K562 (cell line): ENCODE results near the gene NUP210. TPM values are rescaled to one million over a fixed set of nuclear protein-coding genes. Genes with fewer than 3 reads are reported as not detected.

ENCODE experiments used
- CBX1 ChIP-seq: sonication (generic); IDR thresholded peaks from 2 replicates; pipeline ENCODE4 v1.6.1; 2016; ENCODE audit warnings: antibody characterized with exemption, low read depth, mild to moderate bottlenecking
- COPS2 ChIP-seq: fragments of 450-650 bp; conservative IDR thresholded peaks from 2 replicates; pipeline ENCODE4 v1.6.1; 2016; ENCODE audit warnings: mild to moderate bottlenecking, moderate library complexity
- ESRRA ChIP-seq: fragments of 450-650 bp; IDR thresholded peaks from 2 replicates; pipeline ENCODE4 v1.6.1; 2014; ENCODE audit warnings: low read depth, mild to moderate bottlenecking, moderate library complexity, borderline replicate concordance
- ETV1 ChIP-seq: fragments of 450-650 bp; conservative IDR thresholded peaks from 2 replicates; pipeline ENCODE4 v1.6.1; 2016; ENCODE audit warnings: missing genetic modification characterization, control low read depth, low read depth, missing compliant biosample characterization
- FUS ChIP-seq: fragments of 200-400 bp; formaldehyde crosslinking; optimal IDR thresholded peaks from 2 replicates; pipeline ENCODE3; 2017; ENCODE audit warnings: low read depth, low read length
- MAZ ChIP-seq, 2 experiments: fragments of 450-650 bp in 1 of 2; sonication (generic) in 1 of 2; formaldehyde crosslinking; IDR thresholded peaks in 1 of 2; conservative IDR thresholded peaks in 1 of 2; 2 replicates each; pipeline versions ENCODE4 v1.4.0 to v1.5.0; 2020; ENCODE audit warnings: mild to moderate bottlenecking in 1 of 2, missing genetic modification reagents in 1 of 2
- PURB ChIP-seq: sonication (generic); formaldehyde crosslinking; IDR thresholded peaks from 2 replicates; pipeline ENCODE4 v1.9.0; 2021; ENCODE audit warnings: low read depth, mild to moderate bottlenecking, missing genetic modification reagents
- SMARCC2 ChIP-seq: fragments of 450-650 bp; IDR thresholded peaks from 2 replicates; pipeline ENCODE4 v1.6.1; 2017; ENCODE audit warnings: antibody characterized with exemption, moderate library complexity, mild to moderate bottlenecking, low read depth
- TBL1XR1 ChIP-seq, 2 experiments: IDR thresholded peaks; 2 replicates each; pipeline ENCODE4 v1.6.1; 2012; ENCODE audit warnings: improper control_type of control experiment in 2 of 2, low read length in 2 of 2, mild to moderate bottlenecking in 1 of 2
- TCF3 ChIP-seq: sonication (generic); formaldehyde crosslinking; IDR thresholded peaks from 2 replicates; pipeline ENCODE4 v1.4.0; 2020; ENCODE audit warnings: mild to moderate bottlenecking, missing genetic modification reagents
- THAP12 ChIP-seq: fragments of 250-450 bp; sonication (Bioruptor Pico); IDR thresholded peaks from 2 replicates; pipeline ENCODE4 v1.9.0; 2021; ENCODE audit warnings: mild to moderate bottlenecking, inconsistent platforms
- ZKSCAN1 ChIP-seq: fragments of 150-350 bp; IDR thresholded peaks from 2 replicates; pipeline ENCODE4 v1.6.1; 2016; ENCODE audit warnings: low read depth, low read length
- ZNF707 ChIP-seq: fragments of 250-450 bp; sonication (Bioruptor Pico); conservative IDR thresholded peaks from 2 replicates; pipeline ENCODE4 v1.8.0; 2022; ENCODE audit warnings: inconsistent platforms, mild to moderate bottlenecking, moderate library complexity
- polyA plus RNA-seq, 8 experiments: library from polyadenylated mRNA; depleted of rRNA in 4 of 8; stranded (reverse) in 5 of 8; unstranded in 3 of 8; fragments of >200 nt; fragmentation: Nextera tagmentation in 2 of 8; fragmentation: Illumina TruSeq in 1 of 8; extraction: Ambion mirVana in 2 of 8; extraction: Trizol in 1 of 8; gene quantifications; 2 replicates each; pipeline versions ENCODE4 v1.2.1 to v1.2.3, GENCODE V29; 2011 to 2014; ENCODE audit warnings: inconsistent platforms in 1 of 8, missing spikeins in 1 of 8
- total RNA-seq, 7 experiments: library from RNA; depleted of rRNA in 6 of 7; stranded (reverse); fragments of >200 nt in 6 of 7; fragmentation: Illumina TruSeq in 2 of 7; extraction: Trizol in 2 of 7; gene quantifications; 2 replicates each; pipeline versions ENCODE4 v1.2.1 to v1.2.3, GENCODE V29; 2011 to 2021; ENCODE audit warnings: low replicate concordance in 1 of 7
- TF ChIP-seq, protein P1 (sequence below): IDR thresholded peaks from 3 replicates; pipeline ENCODE4 v1.6.1; 2011; ENCODE audit warnings: borderline replicate concordance, mild to moderate bottlenecking; ENCODE audit not compliant: insufficient read length, insufficient read depth
- TF ChIP-seq, protein P2 (sequence below), 2 experiments: IDR thresholded peaks; 2 replicates each; pipeline ENCODE4 v1.6.1; 2011; ENCODE audit warnings: borderline replicate concordance in 1 of 2, control low read depth in 1 of 2, low read depth in 1 of 2, low read length in 1 of 2, mild to moderate bottlenecking in 1 of 2, mixed read lengths in 1 of 2, moderate library complexity in 1 of 2; ENCODE audit not compliant: insufficient read depth in 1 of 2, insufficient read length in 1 of 2, poor library complexity in 1 of 2, severe bottlenecking in 1 of 2; ENCODE audit errors: extremely low read depth in 1 of 2
- TF ChIP-seq, protein P3 (sequence below): fragments of 450-650 bp; IDR thresholded peaks from 2 replicates; pipeline ENCODE4 v1.6.1; 2016; ENCODE audit warnings: missing biosample characterization, missing genetic modification characterization
- TF ChIP-seq, protein P4 (sequence below), 2 experiments: fragments of 450-650 bp in 1 of 2; IDR thresholded peaks; 2 replicates each; pipeline ENCODE4 v1.6.1; 2011 to 2017; ENCODE audit warnings: low read depth in 2 of 2, antibody characterized with exemption in 1 of 2, borderline replicate concordance in 1 of 2, low read length in 1 of 2, mild to moderate bottlenecking in 1 of 2, mixed read lengths in 1 of 2; ENCODE audit not compliant: control insufficient read depth in 1 of 2

NUP210 gene
- total and polyA plus RNA-seq, 9 of the 15 experiments (the other 6 are each of a cell fraction or from before 2014, with no cell fraction given) = 1.2 to 138 (median 44.0) TPM

DNA sequence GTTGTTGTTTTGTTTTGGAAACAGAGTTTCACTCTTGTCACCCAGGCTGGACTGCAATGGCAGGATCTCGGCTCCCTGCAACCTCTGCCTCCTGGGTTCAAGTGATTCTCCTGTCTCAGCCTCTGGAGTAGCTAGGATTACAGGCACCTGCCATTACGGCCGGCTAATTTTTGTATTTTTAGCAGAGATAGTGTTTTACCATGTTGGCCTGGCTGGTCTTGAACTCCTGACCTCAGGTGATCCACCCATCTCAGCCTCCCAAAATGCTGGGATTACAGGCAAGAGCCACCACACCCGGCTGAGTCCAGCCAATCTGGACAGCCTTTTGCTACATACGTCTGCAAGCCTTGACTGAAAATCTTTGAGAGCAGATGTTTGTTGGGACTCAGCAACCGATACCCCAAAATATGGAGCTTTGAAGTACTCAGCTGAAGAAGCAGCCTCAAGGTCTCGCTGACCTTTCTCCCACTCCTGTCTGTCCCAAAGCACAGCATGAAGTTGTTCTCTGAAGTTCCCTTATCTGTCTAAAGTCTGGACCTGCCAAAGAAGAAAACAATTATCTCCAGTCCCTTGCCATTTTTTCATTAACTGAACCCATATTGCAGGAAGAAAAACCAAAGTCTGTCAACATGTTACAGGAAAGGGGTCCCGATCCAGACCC lies 9.6 kb upstream of the NUP210 start (continued):
- TF ChIP-seq, protein P1, sequence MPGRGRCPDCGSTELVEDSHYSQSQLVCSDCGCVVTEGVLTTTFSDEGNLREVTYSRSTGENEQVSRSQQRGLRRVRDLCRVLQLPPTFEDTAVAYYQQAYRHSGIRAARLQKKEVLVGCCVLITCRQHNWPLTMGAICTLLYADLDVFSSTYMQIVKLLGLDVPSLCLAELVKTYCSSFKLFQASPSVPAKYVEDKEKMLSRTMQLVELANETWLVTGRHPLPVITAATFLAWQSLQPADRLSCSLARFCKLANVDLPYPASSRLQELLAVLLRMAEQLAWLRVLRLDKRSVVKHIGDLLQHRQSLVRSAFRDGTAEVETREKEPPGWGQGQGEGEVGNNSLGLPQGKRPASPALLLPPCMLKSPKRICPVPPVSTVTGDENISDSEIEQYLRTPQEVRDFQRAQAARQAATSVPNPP = no peak
- TF ChIP-seq ZNF707 (CRISPR knock-in tag) = no peak
- 0 out of 2 replicates have a peak, but pooled peaks have one; percentile 1 for TF ChIP-seq SMARCC2
- peak; percentile 93 for TF ChIP-seq ESRRA
- TF ChIP-seq CBX1 = no peak
- TF ChIP-seq ZKSCAN1 = no peak
- TF ChIP-seq TBL1XR1 (IDR thresholded peaks at IDR 0.05; ENCODE audit: low read length in 2 of 2) = 0 out of 4 replicates have a peak, but pooled peaks of 1 of the 2 experiments have one; percentile 31
- TF ChIP-seq COPS2 = no peak
- no peak for TF ChIP-seq FUS
- TF ChIP-seq, protein P2, sequence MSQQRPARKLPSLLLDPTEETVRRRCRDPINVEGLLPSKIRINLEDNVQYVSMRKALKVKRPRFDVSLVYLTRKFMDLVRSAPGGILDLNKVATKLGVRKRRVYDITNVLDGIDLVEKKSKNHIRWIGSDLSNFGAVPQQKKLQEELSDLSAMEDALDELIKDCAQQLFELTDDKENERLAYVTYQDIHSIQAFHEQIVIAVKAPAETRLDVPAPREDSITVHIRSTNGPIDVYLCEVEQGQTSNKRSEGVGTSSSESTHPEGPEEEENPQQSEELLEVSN (IDR thresholded peaks at IDR 0.05; ENCODE audit: borderline replicate concordance in 1 of 2, extremely low read depth in 1 of 2, insufficient read depth in 1 of 2, insufficient read length in 1 of 2, low read depth in 1 of 2, low read length in 1 of 2, poor library complexity in 1 of 2, severe bottlenecking in 1 of 2) = no peak
- TF ChIP-seq, protein P3, sequence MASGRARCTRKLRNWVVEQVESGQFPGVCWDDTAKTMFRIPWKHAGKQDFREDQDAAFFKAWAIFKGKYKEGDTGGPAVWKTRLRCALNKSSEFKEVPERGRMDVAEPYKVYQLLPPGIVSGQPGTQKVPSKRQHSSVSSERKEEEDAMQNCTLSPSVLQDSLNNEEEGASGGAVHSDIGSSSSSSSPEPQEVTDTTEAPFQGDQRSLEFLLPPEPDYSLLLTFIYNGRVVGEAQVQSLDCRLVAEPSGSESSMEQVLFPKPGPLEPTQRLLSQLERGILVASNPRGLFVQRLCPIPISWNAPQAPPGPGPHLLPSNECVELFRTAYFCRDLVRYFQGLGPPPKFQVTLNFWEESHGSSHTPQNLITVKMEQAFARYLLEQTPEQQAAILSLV (tag) = 0 out of 2 replicates have a peak, but pooled peaks have one; percentile 9
- TF ChIP-seq THAP12 = no peak
- no peak for TF ChIP-seq PURB
- no peak for TF ChIP-seq ETV1 (tag)
- TF ChIP-seq TCF3 (CRISPR knock-in tag) = no peak
- 0 out of 4 replicates have a peak, but pooled peaks of 1 of the 2 experiments have one; percentile 16 for TF ChIP-seq MAZ (CRISPR knock-in tag; conservative IDR thresholded peaks at IDR 0.05 in 1 of 2, IDR thresholded peaks at IDR 0.05 in 1 of 2)
- TF ChIP-seq, protein P4, sequence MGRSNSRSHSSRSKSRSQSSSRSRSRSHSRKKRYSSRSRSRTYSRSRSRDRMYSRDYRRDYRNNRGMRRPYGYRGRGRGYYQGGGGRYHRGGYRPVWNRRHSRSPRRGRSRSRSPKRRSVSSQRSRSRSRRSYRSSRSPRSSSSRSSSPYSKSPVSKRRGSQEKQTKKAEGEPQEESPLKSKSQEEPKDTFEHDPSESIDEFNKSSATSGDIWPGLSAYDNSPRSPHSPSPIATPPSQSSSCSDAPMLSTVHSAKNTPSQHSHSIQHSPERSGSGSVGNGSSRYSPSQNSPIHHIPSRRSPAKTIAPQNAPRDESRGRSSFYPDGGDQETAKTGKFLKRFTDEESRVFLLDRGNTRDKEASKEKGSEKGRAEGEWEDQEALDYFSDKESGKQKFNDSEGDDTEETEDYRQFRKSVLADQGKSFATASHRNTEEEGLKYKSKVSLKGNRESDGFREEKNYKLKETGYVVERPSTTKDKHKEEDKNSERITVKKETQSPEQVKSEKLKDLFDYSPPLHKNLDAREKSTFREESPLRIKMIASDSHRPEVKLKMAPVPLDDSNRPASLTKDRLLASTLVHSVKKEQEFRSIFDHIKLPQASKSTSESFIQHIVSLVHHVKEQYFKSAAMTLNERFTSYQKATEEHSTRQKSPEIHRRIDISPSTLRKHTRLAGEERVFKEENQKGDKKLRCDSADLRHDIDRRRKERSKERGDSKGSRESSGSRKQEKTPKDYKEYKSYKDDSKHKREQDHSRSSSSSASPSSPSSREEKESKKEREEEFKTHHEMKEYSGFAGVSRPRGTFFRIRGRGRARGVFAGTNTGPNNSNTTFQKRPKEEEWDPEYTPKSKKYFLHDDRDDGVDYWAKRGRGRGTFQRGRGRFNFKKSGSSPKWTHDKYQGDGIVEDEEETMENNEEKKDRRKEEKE (IDR thresholded peaks at IDR 0.05; ENCODE audit: borderline replicate concordance in 1 of 2, control insufficient read depth in 1 of 2, low read depth in 2 of 2, low read length in 1 of 2) = no peak
